Measurements from ENCODE around the gene ARID1B.

The ARID1B gene

DNA sequence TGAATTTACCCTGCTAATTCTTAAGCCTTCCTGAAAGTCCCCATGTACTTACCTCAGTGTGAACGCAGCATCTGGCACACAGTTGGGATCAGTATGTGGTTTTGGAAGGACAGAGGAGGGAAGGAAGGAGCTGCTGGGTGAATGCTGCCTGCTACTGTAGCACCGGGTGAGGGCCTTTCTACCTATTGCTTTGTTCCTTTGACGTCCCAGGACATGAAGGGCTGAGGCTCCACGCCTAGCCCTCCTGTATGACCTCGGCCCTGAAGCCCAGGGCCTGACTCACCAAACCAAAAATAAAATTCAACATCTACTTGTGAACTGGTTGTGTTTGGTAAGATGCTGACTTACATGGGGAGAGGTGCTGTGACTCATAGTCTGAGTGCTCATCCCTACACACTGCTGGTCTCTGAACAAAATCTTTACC lies 51.1 kb downstream of the ARID1B start:
- DNase-seq: no peak

DNA sequence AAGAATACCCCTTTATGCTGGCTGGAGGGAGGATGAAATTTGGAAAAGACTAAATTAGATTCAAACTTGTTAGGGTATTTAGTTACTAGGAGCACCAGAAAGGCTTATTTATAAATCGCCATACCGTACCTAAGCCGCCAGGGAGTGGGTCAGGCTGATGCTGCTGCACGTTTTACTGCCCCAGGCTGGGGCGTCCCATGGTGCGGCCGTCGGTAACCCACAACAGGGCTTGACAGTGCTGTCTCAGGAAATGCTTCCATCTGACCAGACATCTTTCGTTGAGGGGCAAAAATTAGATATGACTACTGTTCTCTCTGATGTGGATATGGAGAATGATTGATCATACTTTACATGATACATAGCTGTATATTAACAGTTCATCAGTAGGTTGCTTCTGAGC lies 52.9 kb downstream of the ARID1B start:
- no peak for DNase-seq

DNA sequence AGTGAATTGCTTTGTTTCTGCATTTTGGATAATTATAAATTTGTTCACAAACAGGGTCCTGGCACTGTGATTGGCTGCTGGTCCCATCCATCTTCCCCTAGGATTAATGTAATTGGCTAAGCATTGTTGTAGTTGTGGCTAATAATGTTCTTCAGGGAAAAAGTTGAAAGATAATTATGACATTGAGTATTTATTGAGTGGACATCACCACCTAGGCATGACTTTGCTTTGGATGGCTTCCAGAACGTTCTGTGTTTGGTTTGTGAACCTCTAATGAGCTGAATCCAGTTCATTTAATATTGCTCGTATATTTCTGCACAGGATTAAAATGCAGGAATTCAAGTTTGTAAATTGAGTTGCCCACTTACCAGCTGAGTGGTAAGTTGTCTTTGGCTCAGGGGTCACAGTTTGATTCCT lies 55.1 kb downstream of the ARID1B start:
- no peak for DNase-seq

DNA sequence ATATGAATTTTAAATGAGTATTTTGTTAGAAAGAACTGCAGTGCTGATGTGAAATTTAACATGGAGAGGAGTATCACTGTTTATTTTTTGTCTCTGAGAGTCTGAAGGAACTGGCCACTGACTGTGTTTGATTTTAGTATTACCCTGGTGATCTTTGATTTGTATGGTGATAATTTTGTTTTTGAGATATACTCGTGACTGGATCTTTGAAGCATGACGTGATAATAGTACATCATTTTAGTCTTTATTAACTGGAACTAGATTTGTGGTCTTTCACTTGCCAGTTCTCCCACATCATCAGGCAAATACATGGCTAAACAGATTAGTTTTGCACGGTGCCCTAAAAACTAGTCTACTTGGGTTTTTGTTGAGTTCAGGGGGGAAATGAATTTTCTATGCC lies 55.5 kb downstream of the ARID1B start:
- no peak for DNase-seq

DNA sequence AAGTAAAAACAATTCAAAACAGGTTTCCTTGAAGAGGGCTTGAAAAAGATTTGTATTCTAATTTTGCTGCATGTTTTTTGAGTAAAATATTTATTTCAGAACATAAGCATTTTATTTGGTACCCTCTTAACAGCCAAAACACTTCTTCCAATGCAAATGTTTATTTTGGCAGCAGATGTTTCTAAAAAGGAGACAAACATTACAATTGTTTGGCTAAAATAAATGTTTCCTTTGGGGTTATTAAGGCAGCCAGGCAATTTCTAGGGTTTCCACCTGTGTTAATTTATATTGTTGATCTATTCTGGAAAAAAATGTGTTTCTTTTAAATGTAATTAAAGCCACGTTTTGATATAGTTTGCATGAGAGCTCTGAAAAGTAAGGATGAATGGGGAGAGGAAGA lies 56.6 kb downstream of the ARID1B start:
- no peak for DNase-seq

DNA sequence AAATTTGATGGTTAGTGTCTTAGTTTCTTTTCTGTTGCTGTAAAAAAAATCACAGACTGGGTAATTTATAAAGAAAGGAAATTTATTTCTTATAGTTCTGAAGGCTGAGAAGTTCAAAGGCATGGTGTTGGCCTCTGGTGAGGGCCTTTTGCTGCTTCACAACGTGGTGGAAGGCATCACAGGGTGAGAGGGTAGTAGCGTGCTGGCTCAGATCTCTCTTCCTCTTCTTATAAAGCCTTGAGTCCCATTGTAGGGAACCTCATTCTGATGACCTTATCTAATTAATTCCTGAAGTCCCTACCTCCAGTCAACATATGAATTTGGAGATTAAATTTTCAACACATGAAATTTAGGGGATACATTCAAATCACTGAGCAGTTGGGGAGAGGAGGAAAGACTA lies 62.0 kb downstream of the ARID1B start:
- DNase-seq: no peak

DNA sequence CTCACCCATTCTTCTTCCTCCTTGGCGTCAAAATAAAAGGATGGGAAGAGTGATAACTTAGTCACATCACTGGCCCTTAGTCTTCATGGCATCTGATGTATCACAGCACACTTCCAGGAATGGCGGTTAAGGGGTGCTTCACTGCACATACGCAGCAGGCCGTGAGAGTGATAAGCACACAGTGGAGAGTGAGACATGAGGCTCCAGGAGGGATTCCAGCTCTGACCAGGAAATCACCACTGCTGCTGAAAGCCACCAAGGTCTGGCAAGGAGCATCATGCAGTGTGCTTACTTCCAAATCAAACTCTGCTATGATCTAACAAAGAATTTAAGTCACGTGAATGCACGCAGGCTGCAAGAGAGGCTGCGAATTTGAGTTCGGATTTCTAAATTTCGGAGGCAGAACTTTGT lies 62.4 kb downstream of the ARID1B start:
- no peak for DNase-seq

DNA sequence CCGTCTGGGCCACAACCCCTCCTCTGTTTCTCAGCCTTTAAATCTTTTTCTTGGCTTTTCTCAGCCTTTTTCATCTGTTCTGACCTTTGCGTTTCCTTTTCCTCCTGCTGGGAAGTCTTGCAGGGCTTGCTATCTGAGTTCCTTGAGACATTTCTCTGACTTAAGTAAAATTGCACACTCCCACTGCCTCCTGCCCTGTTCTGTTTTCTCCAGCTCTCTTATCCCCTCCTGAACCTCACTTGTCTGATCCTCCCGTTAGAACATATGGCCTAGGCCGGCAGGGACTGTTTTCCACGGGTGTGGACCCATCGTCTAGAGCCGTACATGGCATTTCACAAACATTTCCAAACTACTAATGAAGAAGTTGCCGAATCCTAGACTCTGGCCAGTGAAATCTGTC lies 63.0 kb downstream of the ARID1B start:
- DNase-seq: no peak

DNA sequence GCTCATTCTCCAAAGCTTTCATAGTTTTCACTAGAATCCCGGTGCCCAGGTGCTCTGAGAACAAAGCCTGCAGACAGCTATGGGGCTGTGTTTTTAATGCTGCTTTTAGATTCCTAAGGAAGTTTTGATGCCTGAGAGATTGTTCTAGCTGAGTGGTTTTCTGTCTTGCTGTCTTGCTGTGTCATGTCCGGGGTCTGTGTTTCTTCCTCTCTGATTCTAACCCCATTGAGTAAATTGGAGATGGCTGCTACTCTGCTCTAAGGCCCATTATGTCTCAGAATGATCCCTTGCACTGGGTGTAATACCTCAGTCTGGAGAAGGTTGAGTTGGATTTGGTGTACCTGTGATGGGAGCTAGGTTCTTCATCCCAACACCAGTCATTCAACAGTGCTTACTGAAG lies 63.4 kb downstream of the ARID1B start:
- no peak for DNase-seq

DNA sequence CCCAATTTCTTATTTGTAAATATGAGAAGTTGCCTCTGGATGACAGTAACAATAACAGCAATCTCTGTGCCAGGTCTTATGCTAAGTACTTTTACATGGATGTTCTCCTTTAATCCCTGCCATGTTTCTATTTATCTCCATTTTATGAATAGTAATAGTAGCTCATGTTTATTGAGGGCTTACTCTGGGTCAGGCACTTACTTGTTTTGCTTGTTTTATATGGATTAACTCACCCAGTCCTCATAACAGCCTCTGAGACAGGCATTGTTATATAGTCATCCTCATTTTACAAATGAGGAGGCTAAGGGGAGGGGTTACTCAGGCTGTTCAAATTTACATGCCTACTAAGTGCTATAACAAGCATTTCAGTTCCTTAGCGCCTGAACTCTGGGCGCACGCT lies 64.3 kb downstream of the ARID1B start:
- DNase-seq: no peak

DNA sequence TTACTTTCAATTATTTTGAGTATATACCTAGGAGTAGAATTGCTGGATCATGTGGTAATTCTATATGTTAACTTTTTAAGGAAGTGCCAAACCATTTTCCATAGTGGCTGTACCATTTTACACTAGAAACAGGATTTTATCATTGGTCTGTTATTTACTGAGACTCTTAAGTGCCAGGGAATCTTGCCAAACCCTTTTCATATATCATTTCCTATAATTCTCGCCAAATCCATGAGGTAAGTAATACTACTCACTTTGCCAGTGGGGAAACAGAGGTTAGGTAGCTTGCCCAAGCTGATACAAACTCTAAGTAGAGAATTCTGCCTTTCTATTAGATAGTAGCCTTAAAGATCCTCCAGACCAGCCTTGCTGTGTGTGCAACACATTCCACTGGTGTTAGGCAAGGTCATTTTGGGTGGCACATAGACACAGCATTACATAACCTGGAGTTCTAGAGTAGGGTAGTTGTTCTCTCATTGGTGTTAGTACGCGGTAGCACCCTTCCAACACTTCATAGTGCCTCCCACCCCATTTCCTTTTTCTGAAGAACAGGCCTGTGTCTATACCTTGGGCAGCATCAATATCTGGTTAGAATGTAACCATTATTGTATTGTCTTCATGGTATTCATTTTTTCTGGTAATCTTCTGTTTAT lies 65.5 kb downstream of the ARID1B start:
- DNase-seq: no peak

DNA sequence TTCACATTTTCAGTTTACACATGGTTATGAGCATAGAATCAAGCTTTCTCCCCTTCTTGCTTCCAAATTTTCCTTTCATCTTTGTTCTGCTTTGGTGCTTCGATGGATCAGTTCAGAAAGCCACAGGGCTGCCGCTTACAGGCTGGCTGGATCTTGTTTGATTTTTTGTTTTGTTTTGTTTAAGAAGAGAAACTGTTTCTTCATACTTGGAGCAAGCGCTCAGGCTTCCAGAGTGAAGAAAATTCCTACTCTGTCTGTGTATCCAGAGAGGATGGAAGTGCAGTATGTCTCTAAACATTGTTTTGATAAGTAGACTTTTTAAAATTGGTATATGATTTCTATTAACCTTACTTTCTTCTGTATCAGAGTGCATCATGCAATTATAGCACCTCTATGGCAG lies 66.9 kb downstream of the ARID1B start:
- no peak for DNase-seq

DNA sequence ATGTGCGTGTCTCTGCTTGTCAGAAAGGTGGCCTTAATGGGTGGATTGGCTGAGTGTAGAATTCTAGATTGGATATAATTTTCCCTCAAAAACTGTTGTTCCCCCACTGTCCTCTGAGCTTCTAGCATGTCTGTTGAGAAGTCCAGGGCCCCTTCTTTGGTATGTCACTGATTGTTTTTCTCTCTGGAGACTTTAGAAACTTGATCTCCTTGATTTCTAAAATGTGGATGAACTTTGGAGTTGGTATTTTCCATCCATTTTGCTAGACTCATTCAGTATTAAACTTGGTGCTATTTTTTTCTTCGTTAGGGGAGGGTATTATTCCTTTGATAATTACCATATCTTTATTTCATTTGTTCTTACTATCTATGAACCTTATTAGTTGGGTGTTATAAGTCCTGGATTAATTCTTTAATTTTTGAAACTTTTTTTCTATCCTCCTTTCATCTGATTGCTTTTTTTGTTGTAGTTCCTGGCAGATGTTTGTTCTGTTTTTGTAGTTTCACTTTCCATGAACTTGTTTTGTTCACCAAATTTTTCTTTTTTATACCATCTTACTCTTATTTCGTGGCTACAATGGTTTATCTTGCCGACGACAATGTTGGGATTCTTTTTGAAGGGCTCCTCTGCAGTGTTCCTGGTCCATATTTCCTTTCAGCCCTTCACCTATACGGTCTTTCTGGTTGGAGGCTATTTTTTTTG lies 68.4 kb downstream of the ARID1B start:
- DNase-seq: no peak

DNA sequence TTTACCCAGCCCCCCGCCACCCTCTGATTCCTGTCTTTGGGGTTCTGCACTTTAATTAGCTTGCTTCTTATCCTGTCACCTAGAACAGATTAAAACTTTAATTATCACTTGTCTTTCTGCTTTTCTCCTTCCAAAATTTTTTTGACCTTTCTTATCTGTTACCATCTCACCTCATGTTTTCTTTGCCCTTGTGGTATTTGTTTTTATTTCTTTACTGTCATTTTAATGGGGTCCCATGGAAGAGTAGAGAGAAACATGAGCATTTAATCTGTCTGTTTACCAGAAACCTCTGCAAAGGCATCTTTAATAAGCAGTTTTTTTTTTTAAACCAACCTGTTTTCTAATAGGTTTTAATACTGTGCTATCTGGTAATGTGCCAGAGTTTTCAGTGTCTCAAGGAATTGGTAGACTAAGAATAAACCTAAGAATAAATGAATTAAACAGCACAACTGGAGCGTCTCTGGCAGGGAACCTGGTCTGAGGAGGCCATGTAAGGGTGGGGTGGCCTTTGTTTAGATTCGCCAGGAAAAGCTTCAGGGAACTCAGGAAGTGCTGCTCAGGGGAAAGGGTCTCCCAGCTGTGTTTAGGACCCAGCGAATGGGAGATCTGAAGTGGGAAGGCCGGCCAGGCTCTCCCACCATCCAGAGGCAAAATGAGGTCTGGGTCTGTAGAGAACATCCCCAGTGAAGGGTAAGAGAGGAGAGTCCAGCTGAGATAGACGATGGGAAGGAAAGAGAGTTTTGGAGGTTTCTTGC lies 69.8 kb downstream of the ARID1B start:
- no peak for DNase-seq

DNA sequence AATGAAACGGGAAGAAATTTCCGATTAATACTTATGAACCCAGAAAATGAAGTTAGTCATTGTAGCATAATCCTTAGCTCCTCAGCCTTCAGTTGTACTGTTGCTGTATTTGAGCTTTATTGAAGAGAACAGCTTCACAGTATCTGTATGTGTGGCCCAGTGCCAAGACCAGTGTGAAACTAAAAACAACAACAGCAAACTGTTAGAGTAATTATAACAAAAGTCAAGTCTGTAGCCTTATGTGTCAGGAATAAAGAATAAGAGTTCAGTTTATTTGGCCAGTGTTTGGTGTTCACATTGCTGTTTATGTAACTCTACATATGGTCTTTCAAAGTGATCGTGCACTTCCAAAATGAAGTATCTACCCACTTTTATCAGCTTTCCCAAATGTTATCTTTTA lies 70.9 kb downstream of the ARID1B start:
- no peak for DNase-seq

DNA sequence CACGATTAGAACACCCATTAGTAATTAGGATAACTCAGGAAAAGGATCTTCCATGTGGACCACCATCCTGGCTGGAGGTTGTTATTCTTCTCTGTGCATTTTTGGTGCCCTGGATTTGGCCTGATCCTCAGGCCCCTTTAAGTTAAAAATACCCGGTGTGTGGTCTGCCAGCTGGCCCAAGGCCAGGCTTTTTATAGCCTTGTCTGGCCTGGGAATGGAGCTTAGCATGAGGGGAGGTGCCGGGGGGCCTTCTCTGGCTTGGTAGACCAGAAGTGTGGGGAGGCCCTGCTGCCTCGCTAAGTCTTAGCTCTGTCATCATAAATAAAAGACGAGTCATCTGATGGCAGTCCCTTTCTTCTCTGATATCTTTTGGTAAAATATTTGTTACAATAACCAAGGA lies 71.4 kb downstream of the ARID1B start:
- no peak for DNase-seq

DNA sequence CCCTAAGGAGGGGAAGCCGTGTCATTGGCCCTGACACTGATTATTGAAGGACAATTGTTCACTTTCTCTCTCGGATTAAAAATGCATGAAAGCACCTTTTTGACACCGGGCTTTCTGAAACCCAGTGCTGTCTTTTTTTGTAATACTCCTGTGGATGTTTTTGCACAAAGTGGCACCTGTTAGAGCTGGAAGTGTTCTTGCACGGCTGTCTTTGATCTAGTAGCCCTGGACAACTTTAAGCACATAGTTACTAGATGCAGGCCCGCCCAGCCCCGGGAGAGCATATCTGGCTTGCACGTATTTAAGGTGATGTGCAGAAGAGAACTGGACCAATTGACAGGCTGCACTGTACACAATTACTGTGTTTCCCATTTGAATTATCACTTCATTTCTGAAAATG lies 72.6 kb downstream of the ARID1B start:
- DNase-seq: no peak

DNA sequence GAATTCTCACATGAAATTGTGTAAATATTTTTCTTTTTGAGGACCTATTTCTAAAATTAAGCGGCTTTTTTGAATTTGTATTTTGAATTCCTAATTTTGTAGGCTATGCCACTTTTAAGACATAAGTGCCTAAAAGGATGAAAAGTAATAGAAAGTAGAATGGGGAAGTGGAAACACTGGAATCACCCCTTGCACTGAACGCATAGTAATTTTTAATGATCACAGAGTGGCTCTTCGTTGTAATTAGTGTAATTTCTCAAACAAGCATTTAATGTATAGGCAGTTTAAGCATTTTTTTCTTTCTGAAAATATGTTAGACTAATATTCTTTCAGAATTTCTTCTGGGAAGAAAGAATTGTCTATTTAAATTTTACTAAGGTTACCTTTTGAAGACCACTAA lies 73.2 kb downstream of the ARID1B start:
- no peak for DNase-seq

DNA sequence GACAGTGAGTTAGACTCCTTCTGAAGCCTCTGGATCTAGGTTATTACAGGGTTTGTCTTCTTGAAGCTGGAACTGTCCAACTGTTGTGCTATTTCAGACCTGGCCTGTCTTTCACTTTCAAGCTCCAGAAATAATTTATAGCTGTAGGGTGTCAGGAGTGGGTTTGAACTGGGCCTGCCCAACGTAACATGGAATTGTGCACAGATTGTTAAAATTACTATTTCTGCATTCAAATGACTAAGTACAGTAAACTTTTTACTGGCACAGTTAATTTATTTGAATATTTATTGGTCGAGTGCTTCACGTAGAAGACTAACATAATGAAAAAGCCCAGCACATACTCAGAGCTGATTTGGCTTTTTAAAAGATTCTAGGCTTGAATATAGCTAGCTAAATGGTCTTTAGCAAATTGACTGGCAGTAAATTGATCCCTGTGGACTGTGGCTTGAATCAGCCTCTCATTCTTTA lies 74.3 kb downstream of the ARID1B start:
- DNase-seq: no peak

DNA sequence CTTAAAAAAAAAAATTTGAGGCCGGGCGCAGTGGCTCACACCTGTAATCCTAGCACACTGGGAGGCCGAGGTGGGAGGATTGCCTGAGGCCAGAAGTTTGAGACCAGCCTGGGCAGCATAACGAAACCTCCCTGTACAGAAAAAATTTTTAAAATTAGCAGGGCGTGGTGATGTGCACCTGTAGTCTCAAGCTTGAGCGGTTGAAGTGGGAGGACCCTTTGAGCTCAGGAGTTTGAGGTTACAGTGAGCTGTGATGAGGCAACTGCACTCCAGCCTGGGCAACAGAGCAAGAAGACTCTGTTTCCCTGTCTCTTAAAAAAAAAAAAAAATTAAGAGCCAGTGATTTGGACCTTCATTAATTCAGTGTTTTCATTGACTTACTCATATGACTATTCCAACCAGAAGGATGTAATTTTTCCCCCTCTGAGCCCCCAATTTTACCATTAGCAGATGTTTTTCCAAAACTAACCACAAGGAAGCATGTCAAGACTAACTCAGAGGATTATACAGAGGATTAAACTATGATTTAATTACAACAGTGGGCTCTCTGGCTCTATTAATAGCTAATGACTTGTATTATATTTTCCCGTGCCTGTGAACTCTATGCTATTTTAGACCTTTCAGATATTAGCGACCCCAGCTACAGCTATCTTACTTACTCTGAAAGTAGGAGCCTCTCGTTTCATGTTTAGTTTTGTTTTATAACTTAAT lies 75.1 kb downstream of the ARID1B start:
- no peak for DNase-seq

DNA sequence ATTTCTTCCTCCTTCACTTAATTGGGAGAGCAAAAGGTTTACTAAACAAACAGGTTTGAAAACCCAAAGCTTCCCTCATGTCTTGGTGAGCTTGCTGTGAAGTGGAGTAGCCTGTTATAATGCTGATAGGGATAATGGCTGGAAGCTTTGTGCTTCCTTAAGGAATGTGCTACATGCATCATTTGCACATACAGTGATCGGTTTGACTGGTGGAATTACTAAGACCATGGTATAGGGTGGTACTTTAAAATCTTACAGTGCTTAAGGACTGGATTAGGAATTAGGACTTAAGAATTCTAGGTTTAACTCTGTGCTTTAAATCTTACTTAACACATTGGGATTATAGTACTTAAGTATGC lies 75.7 kb downstream of the ARID1B start:
- no peak for DNase-seq

DNA sequence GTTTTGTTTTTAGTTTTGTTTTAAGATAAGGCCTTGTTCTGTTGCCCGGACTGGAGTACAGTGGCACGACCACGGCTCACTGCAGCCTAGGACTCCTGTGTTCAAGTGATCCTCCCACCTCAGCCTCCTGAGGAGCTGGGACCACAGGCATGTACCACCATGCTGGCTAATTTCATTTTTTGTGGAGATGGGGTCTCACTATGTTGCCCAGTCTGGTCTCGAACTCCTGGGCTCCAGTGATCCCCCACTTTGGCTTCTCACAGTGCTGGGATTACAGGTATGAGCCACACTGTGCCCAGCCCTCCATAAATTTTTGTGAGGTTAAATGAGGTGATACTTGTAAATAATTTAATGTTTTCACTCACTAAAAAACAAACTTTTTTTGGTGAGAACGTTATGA lies 76.6 kb downstream of the ARID1B start:
- no peak for DNase-seq

DNA sequence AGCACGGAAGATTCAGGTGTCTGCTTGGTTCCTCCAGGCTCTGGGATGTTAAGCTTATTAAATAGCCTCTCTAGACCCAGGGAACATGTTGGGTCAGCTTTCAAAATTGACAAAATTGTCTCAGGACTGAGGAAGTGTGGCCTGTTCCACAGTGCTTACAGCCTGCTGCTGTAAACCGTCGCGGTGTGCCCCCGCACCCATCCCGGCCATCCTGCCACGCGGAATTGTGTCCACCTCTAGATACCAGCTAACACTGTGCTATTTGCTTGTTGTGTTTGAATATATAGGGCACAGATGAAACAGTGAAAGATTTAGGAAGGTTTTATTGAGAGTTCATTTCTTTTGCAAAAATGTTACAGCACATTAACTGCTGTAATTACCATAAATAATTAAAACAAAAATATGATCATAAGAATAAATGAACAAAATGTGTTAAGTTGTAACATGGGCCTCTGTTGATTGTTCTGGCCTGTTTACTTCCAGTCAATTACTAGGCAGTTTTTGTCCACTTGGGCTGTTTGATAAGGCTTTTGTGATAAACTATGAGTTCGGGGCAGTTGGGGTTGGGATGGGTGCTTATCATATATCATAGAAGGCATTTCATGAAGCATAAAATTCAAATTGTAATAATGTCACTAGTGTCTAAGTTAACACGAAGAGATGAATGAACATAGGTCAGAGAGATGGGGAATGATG lies 77.4 kb downstream of the ARID1B start:
- no peak for DNase-seq
